Epithelial cell of esophagus (primary cell): Measurements from ENCODE around the gene GZMB.
"Not testable (repeated sequence)": the region's sequence is repeated elsewhere in the genome, so short reads cannot be mapped to it uniquely, and the experiment has no call there.

Experiments
- DNase-seq: peaks from one replicate; pipeline ENCODE4 v3.0.0; 2010; ENCODE audit warnings: low read depth
- H3K4me3 ChIP-seq: 2 replicates; pipeline ENCODE4 v1.5.1; 2011; ENCODE audit warnings: mild to moderate bottlenecking, low read length, control low read depth
- TF ChIP-seq, protein P1 (sequence below): IDR thresholded peaks from 2 replicates; pipeline ENCODE4 v1.5.1; 2011; ENCODE audit warnings: low read depth, mild to moderate bottlenecking, low read length, control low read depth, inconsistent platforms; ENCODE audit not compliant: insufficient read depth; ENCODE audit errors: missing control alignments

The GZMB gene

DNA sequence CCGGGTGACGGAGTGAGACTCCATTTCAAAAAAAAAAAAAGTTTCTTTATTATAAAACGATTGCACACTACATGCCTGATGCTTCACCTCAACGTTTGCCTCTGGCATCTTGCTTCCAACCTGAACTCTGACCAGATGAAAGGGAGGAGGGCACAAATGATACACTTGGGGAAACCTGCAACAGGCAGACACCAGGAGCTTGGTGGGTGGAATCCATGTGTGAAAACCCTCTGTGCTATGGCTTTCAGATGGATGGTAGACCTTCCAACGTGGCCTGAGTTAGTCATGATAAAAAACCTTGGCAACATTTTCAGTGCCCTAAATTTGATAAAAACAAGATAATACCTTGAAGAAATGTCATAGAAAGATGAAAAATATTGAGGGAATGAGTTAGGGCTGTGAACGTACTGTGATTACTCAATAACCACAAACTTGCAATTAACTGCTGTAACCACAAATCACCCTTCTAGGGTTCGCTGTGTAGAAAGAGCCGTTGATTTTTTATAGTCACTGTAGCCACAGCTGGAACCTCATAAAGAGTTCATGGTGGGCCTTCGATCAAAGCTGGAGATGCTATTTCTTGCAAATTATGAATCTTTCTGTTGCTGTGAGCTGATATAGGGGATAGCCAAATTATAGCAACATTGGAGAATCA is 26.1 kb upstream of the GZMB start:
- TF ChIP-seq, protein P1, sequence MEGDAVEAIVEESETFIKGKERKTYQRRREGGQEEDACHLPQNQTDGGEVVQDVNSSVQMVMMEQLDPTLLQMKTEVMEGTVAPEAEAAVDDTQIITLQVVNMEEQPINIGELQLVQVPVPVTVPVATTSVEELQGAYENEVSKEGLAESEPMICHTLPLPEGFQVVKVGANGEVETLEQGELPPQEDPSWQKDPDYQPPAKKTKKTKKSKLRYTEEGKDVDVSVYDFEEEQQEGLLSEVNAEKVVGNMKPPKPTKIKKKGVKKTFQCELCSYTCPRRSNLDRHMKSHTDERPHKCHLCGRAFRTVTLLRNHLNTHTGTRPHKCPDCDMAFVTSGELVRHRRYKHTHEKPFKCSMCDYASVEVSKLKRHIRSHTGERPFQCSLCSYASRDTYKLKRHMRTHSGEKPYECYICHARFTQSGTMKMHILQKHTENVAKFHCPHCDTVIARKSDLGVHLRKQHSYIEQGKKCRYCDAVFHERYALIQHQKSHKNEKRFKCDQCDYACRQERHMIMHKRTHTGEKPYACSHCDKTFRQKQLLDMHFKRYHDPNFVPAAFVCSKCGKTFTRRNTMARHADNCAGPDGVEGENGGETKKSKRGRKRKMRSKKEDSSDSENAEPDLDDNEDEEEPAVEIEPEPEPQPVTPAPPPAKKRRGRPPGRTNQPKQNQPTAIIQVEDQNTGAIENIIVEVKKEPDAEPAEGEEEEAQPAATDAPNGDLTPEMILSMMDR: no peak
- no peak overlapping the region for H3K4me3 ChIP-seq
- DNase-seq: no peak

DNA sequence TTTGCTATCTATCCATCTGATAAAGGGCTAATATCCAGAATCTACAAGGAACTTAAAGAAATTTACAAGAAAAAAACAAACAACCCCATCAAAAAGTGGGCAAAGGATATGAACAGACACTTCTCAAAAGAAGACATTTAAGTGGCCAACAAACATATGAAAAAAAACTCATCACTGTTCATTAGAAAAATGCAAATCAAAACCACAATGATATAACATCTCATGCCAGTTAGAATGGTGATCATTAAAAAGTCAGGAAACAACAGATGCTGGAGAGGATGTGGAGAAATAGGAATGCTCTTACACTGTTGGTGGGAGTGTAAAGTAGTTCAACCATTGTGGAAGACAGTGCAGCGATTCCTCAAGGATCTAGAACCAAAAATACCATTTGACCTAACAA is 14.4 kb upstream of the GZMB start:
- H3K4me3 ChIP-seq, DNase-seq: not testable (repeated sequence)

DNA sequence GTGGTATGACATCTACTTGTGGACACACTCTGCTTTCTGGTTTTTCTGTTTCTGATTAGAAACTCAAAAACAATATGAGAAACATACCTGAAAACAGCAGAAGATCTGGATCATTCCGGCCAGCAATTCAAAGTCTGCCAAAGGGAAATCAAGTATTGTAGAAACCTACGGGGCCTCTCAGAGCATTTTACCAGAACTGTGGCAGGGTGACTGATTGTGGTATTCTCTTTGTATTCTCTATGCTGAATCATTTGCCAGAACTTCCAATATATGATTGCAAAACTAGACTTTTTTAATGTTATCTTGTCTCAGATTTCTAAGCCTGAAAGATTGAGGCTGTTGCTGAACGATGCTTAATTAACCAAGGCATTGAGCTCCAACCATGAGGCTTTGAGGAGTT is 5.9 kb upstream of the GZMB start:
- TF ChIP-seq, protein P1: no peak
- H3K4me3 ChIP-seq: no peak overlapping the region
- no peak for DNase-seq

DNA sequence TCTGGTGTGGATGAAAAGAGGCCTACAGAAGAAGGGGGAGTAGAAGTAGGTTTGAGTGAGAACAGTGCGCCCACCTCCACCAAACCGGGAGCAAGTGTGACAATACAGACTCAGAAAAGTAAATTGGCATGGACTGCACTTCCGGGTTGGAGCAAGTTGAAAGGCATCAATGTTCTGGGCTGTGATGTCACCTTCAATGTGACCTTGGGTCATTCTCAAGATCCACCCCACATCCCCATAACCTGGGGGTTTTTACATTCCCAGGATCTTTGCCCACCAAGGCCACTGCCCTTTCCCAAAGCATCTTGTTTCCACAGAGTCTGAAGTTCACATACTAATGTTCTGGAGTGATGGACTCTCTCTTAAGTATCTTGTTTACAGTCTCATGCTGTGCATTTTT is 5.3 kb upstream of the GZMB start:
- TF ChIP-seq, protein P1: no peak
- no peak overlapping the region for H3K4me3 ChIP-seq
- DNase-seq: no peak

DNA sequence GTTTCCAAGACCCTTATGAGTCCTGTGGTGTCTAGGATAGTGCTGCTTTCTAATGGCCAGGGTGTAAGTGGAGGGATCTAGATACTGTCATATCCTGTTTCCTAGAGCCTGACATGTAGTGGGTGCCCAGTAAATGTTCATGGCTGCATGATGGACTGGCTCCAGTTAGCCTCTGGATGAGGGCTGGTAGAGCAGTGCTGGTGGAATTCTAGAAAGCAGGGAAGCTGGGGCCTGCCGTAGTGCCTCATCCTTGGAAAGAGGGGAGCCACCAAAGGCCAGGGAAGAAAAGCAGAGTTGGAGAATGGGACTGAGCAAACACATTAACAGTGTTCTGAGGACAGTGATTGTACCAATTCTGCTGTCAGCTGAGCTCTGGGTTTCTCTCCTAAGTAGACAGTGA is 637 bp downstream of the GZMB start:
- no peak overlapping the region for H3K4me3 ChIP-seq
- TF ChIP-seq, protein P1: no peak
- no peak for DNase-seq

DNA sequence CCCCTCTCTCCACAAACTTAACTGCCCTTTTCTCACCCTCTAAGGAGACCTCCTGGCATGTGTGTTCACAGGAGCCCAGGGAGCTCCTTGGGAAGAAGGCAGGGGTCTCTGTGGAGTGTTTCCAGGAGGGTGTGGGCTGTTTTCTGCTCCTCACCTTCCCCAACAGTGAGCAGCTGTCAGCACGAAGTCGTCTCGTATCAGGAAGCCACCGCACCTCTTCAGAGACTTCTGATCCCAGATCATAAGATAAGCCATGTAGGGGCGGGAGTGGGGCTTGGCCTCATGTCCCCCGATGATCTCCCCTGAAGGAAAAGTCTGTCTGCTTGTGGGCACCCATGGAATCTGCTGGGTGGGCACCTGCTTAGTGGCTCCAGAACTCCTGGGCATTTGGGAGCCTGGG is 1.2 kb downstream of the GZMB start:
- no peak overlapping the region for H3K4me3 ChIP-seq
- no peak for DNase-seq
- TF ChIP-seq, protein P1: no peak

DNA sequence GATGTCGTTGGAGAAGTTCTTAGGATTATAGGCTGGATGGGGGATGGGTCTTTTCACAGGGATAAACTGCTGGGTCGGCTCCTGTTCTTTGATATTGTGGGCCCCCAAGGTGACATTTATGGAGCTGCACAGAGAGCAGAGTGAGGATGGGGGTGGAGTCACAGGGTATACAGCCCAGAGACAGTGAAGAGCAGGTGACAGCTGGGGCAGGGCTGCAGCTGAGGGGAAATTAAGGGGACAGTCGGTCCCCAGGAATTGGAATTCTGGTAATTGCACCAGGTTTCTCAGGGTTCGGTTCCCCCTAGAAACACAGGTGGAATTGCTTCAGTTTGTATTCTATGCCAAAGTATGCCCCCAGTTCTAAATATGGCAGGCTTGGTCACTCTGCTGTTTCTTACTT is 1.7 kb downstream of the GZMB start:
- TF ChIP-seq, protein P1: no peak
- H3K4me3 ChIP-seq: no peak overlapping the region
- no peak for DNase-seq

DNA sequence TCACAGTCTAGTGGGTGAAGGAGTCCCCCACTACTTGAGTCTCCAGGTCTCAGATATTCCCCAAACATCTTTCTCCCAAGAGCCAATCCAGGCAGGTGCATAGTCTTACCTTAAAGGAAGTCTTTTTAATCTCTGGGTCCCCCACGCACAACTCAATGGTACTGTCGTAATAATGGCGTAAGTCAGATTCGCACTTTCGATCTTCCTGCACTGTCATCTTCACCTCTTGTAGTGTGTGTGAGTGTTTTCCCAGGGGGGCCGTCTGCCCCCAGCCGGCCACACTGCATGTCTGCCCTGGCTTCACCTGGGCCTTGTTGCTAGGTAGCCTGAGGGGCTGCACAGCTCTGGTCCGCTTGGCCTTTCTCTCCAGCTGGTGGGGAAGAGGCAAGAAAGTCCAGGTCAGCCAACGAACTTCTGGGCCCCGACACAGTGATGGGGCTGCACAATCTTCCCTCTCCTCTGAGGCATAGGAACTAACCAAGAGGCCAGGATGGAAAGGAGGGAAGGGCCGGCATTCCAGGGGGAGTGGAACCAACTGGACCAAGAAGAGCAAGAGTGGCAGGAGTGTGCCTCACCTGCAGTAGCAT is 2.1 kb downstream of the GZMB start:
- DNase-seq: no peak
- H3K4me3 ChIP-seq: no peak overlapping the region
- TF ChIP-seq, protein P1: no peak
